Hepatocyte (in vitro differentiated cells): Measurements from ENCODE around the gene FLOT2. TPM values are rescaled to one million over a fixed set of nuclear protein-coding genes. Genes with fewer than 3 reads are reported as not detected.
"Not testable (repeated sequence)": the region's sequence is repeated elsewhere in the genome, so short reads cannot be mapped to it uniquely, and the experiment has no call there.

Experiments used
- DNase-seq: peaks from one replicate; pipeline ENCODE4 v3.0.0-alpha.2; 2016; ENCODE audit warnings: low spot score
- H2AFZ ChIP-seq: fragments of 200-600 bp; sonication (generic); 2 replicates; pipeline ENCODE4 v1.6.0; 2016; ENCODE audit warnings: antibody characterized with exemption, mild to moderate bottlenecking
- H3K27ac ChIP-seq: fragments of 200-600 bp; sonication (generic); 2 replicates; pipeline ENCODE4 v1.5.1; 2016; ENCODE audit warnings: mild to moderate bottlenecking
- H3K27me3 ChIP-seq: fragments of 200-600 bp; sonication (generic); 2 replicates; pipeline ENCODE4 v1.6.1; 2016
- H3K36me3 ChIP-seq: fragments of 200-600 bp; sonication (generic); replicated peaks from 2 replicates; pipeline ENCODE4 v1.5.1; 2016; ENCODE audit warnings: low read depth; ENCODE audit not compliant: insufficient read depth
- H3K4me1 ChIP-seq: fragments of 200-600 bp; sonication (generic); 2 replicates; pipeline ENCODE4 v1.5.1; 2016; ENCODE audit warnings: mild to moderate bottlenecking, moderate library complexity; ENCODE audit not compliant: insufficient read depth
- H3K4me2 ChIP-seq: fragments of 200-600 bp; sonication (generic); 2 replicates; pipeline ENCODE4 v1.6.0; 2016
- H3K4me3 ChIP-seq: fragments of 200-600 bp; sonication (generic); 2 replicates; pipeline ENCODE4 v1.5.1; 2016; ENCODE audit warnings: mild to moderate bottlenecking
- H3K79me2 ChIP-seq: fragments of 200-600 bp; sonication (generic); 2 replicates; pipeline ENCODE4 v1.6.0; 2017; ENCODE audit warnings: mild to moderate bottlenecking
- H3K9me2 ChIP-seq: fragments of 200-600 bp; sonication (generic); replicated peaks from 2 replicates; pipeline ENCODE4 v1.6.0; 2017; ENCODE audit warnings: mild to moderate bottlenecking; ENCODE audit not compliant: insufficient read depth
- H3K9me3 ChIP-seq: fragments of 200-600 bp; sonication (generic); 2 replicates; pipeline ENCODE4 v1.5.1; 2016; ENCODE audit warnings: low read depth, mild to moderate bottlenecking
- H4K20me1 ChIP-seq: fragments of 200-600 bp; sonication (generic); 2 replicates; pipeline ENCODE4 v1.6.0; 2016; ENCODE audit warnings: mild to moderate bottlenecking; ENCODE audit not compliant: insufficient read depth, poor library complexity, severe bottlenecking
- EZH2 ChIP-seq: fragments of 200-600 bp; sonication (generic); IDR thresholded peaks from 2 replicates; pipeline ENCODE4 v1.6.1; 2016; ENCODE audit warnings: antibody characterized with exemption, mild to moderate bottlenecking, borderline replicate concordance
- EZH2phosphoT487 ChIP-seq: fragments of 200-600 bp; sonication (generic); IDR thresholded peaks from one replicate; pipeline ENCODE4 v1.6.1; 2018; ENCODE audit warnings: antibody characterized with exemption, mild to moderate bottlenecking, low read depth, moderate library complexity; ENCODE audit not compliant: unreplicated experiment, severe bottlenecking
- WGBS: methylation state at CpG from one replicate; pipeline ENCODE4 v1.1.6; 2016; ENCODE audit warnings: low lambda C conversion rate; ENCODE audit errors: missing lambda C conversion rate; 5-methylcytosine and 5-hydroxymethylcytosine counted together
- polyA plus RNA-seq: library from polyadenylated mRNA; unstranded; fragments of >200 nt; fragmentation: Nextera tagmentation; extraction: Ambion mirVana; gene quantifications from 2 replicates; pipeline ENCODE4 v1.2.1, GENCODE V29; 2016
- total RNA-seq: library from RNA; depleted of rRNA; stranded (reverse); fragments of >200 nt; gene quantifications from 2 replicates; pipeline ENCODE4 v1.2.3, GENCODE V29; 2014
- TF ChIP-seq, protein P1 (sequence below): fragments of 200-600 bp; sonication (generic); IDR thresholded peaks from 2 replicates; pipeline ENCODE4 v1.5.1; 2016; ENCODE audit warnings: antibody characterized with exemption, mild to moderate bottlenecking; ENCODE audit not compliant: poor library complexity

The FLOT2 gene
- total and polyA plus RNA-seq, 2 experiments from 2014 or later, result 42.0 to 64.0 TPM

DNA sequence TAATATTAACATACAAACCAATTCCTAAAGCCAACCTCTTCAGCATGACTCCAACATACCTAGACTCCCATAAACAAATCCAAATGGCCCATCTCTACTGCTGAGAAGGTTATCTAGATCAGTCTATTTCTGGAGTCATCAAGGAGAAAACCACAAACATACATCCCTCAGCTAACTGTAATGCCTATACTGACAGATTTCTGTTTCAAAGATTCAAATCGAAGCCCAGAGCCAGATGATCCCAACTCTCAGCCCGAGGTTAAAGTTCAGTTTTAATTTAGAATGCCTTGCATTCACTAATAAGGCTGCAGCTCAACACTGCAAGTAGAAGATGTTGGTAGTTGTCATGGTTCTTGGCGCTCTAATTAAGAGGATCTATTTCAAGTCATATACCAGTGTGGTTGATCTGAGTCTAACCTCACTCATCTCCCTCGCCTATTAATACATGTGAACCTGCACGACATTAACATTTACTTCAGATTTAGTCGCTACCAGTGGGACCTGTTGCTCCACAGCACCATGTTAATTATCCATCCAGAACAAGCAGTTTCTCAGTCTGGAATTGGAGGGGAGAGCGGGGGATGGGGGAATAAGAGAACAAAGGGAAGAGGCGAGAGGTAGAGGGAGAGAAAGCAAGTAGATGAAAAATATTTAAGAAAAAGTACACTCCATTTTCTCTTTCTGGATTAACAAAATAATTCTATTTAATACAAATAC, 38.4 kb upstream of the FLOT2 start:
- Histone ChIP-seq H3K27ac (no peak overlapping the region), H2AFZ (no peak overlapping the region), H3K27me3 (no peaks in the 10 kb centered on the region), H3K4me1 (peaks cover 6% of the 10 kb centered on the region), H3K4me2 (no peak overlapping the region), H3K36me3 (no peaks in the 10 kb centered on the region), H3K9me3 (no peaks in the 10 kb centered on the region), H3K4me3 (no peak overlapping the region), H3K9me2 (no peaks in the 10 kb centered on the region), H4K20me1 (peaks cover 82% of the 10 kb centered on the region), H3K79me2 (peaks cover 100% of the 10 kb centered on the region)
- no peak for DNase-seq
- TF ChIP-seq EZH2 (no peak), EZH2phosphoT487 (no peak)
- TF ChIP-seq, protein P1, sequence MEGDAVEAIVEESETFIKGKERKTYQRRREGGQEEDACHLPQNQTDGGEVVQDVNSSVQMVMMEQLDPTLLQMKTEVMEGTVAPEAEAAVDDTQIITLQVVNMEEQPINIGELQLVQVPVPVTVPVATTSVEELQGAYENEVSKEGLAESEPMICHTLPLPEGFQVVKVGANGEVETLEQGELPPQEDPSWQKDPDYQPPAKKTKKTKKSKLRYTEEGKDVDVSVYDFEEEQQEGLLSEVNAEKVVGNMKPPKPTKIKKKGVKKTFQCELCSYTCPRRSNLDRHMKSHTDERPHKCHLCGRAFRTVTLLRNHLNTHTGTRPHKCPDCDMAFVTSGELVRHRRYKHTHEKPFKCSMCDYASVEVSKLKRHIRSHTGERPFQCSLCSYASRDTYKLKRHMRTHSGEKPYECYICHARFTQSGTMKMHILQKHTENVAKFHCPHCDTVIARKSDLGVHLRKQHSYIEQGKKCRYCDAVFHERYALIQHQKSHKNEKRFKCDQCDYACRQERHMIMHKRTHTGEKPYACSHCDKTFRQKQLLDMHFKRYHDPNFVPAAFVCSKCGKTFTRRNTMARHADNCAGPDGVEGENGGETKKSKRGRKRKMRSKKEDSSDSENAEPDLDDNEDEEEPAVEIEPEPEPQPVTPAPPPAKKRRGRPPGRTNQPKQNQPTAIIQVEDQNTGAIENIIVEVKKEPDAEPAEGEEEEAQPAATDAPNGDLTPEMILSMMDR, result no peak
- WGBS, result 83% methylated on average over 8 of the region's 8 CpGs

DNA sequence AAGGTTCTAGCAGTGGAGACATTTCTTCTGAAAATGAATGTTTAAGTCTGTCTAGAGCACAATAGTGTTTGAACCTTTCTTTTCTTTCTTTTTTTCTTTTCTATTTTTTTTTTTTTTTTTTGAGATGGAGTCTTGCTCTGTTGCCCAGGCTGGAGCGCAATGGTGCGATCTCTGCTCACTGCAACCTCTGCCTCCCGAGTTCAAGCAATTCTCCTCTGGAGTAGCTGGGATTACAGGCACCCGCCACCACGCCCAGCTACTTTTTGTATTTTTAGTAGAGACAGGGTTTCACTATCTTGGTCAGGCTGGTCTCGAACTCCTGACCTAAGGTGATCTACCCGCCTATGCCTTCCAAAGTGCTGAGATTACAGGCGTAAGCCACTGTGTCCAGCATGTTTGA, 37.0 kb upstream of the FLOT2 start:
- DNase-seq, H3K4me3 ChIP-seq, H3K27ac ChIP-seq, H3K27me3 ChIP-seq, H3K36me3 ChIP-seq, H3K4me1 ChIP-seq, H3K9me3 ChIP-seq, H3K9me2 ChIP-seq, H3K4me2 ChIP-seq, H2AFZ ChIP-seq: not testable (repeated sequence)
- Histone ChIP-seq H3K79me2 (peaks cover 100% of the 10 kb centered on the region), H4K20me1 (peaks cover 83% of the 10 kb centered on the region)
- WGBS, result 98% methylated on average over 8 of the region's 8 CpGs

DNA sequence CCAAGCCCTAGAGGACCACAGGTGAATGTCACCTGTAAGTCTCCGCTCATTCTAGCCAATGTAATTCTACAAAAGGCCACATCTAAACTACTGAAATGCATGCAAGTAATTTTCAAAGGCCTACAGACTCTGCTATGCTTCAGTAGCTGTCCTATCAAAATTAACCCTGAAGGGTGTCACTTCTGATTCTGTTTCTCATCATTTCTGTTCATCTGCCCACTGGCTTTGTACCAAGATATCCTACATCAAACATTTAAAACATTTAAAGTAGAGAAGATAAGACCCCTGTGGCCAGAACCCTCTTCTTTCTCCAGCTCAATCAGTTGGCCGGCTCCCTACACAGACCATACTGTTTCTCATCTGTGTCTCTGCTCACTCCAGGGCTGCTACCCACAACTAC, 32.3 kb upstream of the FLOT2 start:
- Histone ChIP-seq H4K20me1 (peaks cover 63% of the 10 kb centered on the region), H3K4me1 (no peaks in the 10 kb centered on the region), H2AFZ (no peak overlapping the region), H3K4me3 (no peak overlapping the region), H3K79me2 (peaks cover 99% of the 10 kb centered on the region), H3K27me3 (no peaks in the 10 kb centered on the region), H3K4me2 (no peak overlapping the region), H3K36me3 (no peaks in the 10 kb centered on the region), H3K27ac (no peak overlapping the region), H3K9me3 (no peaks in the 10 kb centered on the region), H3K9me2 (no peaks in the 10 kb centered on the region)
- no peak for DNase-seq
- TF ChIP-seq EZH2 (no peak), EZH2phosphoT487 (no peak)
- TF ChIP-seq, protein P1, result no peak
- 85% methylated on average over 2 of the region's 2 CpGs for WGBS

DNA sequence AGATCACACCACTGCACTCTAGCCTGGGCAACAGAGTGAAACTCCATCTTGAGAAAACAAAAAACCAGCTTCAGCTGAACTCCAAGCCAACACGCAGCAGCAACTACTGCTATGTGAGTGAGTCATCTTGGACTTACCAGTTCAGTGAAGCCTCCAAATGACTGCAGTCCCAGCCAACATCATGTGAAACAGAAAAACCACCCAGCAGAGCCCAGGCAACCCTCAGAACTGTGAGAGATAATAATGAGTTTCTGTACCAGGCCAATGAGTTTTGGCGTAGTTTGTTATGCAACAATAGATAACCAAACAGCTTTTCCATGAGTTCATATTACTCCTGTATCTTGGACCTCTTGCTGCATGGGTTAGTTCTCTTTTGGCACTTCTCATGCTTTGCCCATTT, 30.5 kb upstream of the FLOT2 start:
- peaks cover 86% of the 10 kb centered on the region for H3K79me2 ChIP-seq

More for the DNA sequence above, 30.5 kb upstream of the FLOT2 start:
- Histone ChIP-seq H3K4me1 (no peaks in the 10 kb centered on the region), H3K27me3 (no peaks in the 10 kb centered on the region), H4K20me1 (peaks cover 62% of the 10 kb centered on the region), H3K27ac (no peak overlapping the region), H3K4me3 (no peak overlapping the region), H2AFZ (no peak overlapping the region), H3K4me2 (no peak overlapping the region), H3K9me2 (no peaks in the 10 kb centered on the region), H3K9me3 (no peaks in the 10 kb centered on the region), H3K36me3 (no peaks in the 10 kb centered on the region)
- WGBS, result 93% methylated on average over 2 of the region's 2 CpGs
- no peak for DNase-seq
- no peak for TF ChIP-seq EZH2phosphoT487
- TF ChIP-seq, protein P1, result no peak
- no peak for TF ChIP-seq EZH2
